Skin of body (tissue), 2 donors: ENCODE data around the gene SUN5. TPM values are rescaled to one million over a fixed set of nuclear protein-coding genes. Genes with fewer than 3 reads are reported as not detected.
"Not testable (repeated sequence)": the region's sequence is repeated elsewhere in the genome, so short reads cannot be mapped to it uniquely, and the experiment has no call there.

ENCODE experiments used
- DNase-seq: peaks from one replicate; lab custom pipeline; 2025; lab: John Stamatoyannopoulos, UW
- total RNA-seq: library from RNA; depleted of rRNA; stranded (reverse); fragments of >200 nt; gene quantifications from one replicate; pipeline ENCODE4 v1.2.3, GENCODE V29; 2014

SUN5 gene
- total RNA-seq, 1 donor from 2014 or later: not detected

GRCh38 chr20:32978009-32978335 is 26.3 kb downstream of the SUN5 start:
- no peak for DNase-seq

- no peak for DNase-seq
These were observed 26.8 kb downstream of the SUN5 start for GRCh38 chr20:32977281-32978008.

DNA sequence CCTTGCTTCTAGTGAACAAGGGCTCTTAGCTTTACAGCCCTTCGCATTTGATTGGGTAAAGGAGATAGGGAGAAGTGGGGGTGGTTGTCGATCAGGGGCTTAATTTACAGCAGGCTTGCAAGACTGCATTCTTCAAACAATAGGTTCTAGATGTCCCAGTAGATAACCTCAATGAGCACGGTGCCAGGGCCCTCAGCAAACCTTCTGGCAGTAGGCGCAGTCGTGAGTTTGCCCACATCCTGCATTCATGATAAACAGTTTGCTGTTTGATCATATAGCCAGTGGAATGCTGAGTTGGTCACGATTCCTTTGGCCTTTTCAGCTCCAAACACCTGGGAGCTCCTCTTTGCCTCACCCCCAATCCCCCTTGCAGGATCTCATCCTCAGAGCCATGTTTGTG is 27.5 kb downstream of the SUN5 start:
- DNase-seq: no peak

GRCh38 chr20:32975698-32976674 is 28.2 kb downstream of the SUN5 start:
- no peak for DNase-seq

DNA sequence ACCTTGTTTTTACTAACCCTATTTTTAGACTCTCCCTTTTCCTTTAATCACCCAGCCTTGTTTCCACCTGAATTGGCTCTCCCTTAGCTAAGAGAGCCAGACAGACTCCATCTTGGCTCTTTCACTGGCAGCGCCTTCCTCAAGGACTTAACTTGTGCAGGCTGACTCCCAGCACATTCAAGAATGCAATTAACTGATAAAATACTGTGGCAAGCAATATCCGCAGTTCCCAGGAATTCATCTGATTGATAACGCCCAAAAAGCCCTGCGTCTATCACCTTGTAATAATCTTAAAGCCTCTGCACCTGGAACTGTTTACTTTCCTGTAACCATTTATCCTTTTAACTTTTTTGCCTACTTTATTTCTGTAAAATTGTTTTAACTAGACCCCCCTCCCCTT is 29.1 kb downstream of the SUN5 start:
- not testable (repeated sequence) for DNase-seq

- DNase-seq: not testable (repeated sequence)
These were observed 29.8 kb downstream of the SUN5 start for GRCh38 chr20:32974204-32975064.

DNA sequence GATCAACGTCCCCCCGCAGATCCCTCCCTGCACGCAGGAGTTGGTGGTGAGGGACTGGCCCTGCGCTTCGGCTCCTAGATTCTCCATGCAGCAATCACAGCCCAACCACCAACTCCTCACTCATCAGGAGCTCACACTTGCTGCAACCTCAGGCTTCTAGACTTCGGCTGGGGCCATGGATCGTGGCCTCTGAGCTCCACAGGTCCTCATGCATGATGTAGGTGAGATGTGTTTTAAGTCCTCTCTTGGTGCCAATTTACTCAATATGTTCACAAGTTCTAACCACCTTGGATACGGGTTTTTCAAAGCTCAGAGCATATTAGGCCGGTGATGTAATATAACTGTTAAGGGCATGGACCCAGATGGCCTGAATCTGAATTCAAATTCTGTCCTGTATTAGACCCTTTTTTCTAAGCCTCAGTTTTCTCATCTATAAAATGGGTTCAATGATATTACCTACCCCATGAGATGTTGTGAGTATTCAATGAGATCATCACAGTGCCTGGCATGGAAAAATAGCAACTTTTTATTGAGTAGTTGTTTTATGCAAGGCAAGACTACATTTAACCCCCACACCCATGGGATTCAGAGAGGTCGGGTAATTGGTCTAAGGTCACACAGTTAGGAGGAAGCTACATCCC is 31.0 kb downstream of the SUN5 start:
- no peak for DNase-seq

DNA sequence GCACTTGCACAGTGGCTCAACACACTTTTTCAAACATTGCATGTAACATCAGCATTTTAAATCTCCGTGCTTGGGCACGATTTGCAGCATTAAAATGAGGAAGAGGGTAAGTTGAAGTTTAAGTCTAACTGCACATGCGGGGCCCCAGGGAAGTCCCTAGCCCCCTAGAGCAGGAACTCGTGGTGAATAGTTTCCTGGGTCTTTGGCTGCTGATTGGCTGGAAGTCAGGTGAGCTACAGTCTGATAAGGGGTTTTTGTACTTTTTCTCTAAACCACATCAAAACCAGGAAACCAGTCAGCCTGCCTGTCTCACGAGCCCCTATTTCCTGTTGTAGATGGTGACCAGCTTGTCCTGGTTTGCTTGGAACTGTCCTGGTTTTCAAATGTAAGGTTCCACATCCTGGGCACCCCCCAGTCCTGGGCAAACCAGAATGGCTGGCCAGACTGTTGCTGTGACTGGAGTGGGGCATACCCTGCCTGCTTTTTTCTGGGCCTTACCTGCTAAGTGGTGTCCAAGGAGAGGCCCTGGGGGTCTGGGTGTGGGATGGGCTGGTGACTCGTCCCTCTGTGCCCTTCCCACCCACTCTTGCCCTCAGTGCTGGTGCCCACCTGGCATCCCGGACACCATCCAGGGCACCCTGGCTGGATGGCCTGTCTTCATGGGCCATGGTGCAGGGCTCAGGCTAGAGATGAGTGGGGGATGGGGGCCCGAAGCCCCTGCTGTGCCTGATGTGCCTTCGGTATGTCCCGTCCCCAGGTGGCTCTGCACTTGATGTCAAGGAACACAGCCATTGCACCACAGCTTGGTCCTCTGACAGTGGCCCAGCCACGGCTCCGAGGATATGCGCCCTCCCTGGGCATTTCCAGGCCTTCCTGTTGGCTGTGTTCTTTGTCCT is 31.8 kb downstream of the SUN5 start:
- no peak for DNase-seq

DNA sequence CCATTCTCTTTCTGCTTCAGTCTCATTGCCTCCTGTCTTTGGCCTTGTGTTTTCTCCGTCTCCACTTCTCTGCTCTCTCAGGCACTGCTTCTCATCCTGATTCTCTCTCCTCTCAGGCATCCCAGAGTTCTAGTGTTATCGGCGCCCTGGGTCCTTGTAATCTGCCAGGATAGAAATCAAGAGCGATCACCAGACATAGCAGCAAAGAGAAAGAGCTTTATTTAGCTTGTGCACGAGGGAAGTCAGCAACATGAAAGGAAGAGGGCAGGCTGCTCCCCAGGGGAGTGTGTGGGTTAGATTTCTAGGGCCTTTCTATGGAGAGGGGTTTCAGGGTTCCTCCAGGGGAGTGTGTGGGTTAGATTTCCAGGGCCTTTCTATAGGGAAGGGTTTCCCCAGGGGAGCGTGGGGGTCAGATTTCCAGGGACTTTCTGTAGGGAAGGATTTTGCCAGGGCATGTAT is 32.5 kb downstream of the SUN5 start:
- no peak for DNase-seq

- DNase-seq: no peak
These were observed 33.3 kb downstream of the SUN5 start for GRCh38 chr20:32970973-32971300.

DNA sequence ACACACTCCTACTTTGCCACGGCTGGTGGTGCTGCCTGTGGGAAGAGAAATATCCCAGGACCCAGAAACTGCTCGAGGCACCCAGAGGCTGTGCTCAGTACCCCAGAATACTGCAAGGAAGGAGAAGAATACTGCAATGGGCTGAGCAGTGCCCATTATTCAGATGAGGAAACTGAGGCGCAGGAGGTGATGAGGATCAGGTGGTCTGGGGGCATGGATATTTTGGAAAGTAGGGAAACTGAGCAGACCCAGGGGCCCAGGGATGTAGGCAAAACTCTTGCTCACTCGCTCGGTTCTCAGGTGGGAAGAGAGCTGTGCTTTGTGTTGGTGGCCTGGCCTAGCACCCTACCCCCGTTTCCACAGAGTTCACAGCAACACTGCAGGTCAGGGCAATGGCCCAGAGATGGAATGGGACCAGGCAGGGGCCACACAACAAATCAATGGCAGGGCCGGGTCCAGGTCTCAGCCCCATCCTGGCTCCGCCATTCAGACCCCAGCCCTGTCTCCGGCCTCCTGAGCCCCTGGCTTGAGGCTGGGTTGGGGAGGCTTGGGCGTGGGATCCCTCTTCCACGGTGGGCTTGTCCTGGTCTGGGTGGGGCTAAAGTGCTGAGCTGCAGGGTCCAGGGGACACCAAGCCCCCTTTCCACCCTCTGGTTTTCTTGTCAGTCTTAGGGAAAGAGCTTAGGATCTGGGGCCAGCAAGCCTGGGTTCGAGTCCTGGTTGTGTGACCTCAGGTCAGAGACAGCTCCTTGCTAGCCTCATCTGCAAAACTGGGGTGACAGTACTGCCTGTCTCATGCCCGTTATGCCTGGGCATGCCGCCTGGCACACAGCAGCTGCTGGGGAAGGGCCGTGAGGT is 33.9 kb downstream of the SUN5 start:
- no peak for DNase-seq

DNA sequence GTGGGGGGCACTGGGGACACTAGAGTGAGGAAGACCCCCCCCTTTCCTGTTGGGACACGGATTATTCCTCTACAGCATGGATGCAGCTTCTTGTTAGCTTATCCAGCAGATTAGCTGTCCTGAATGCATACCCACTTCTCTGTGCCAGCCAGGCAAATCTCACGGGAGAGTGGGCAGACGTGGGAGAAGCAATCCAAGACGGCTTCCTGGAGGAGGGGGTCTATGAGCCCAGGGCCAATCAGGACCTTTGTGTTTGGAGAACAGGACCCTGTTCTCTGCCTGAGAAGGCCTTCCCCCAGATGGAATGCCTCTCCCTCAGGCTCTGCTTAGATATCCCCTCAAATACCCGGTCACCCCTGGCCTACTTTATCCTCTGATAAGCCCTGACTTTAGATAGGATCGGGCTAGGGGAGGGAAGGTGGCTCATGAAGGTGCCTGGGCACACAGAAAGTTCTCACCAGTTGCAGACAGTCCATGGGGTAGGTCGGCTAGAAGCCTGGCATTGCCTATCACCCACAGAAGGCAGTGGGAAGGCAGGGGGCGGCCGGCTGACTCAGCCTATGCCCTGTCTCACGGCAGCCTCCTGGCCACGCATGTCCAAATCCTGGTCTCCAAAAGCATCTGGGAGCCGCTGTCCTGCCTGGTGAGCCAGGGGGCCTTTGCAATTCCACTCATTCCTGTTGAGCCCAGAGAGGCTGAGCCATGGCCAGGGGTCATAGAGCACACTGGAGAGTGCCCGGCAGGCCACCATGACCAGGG is 34.7 kb downstream of the SUN5 start:
- DNase-seq: no peak

DNA sequence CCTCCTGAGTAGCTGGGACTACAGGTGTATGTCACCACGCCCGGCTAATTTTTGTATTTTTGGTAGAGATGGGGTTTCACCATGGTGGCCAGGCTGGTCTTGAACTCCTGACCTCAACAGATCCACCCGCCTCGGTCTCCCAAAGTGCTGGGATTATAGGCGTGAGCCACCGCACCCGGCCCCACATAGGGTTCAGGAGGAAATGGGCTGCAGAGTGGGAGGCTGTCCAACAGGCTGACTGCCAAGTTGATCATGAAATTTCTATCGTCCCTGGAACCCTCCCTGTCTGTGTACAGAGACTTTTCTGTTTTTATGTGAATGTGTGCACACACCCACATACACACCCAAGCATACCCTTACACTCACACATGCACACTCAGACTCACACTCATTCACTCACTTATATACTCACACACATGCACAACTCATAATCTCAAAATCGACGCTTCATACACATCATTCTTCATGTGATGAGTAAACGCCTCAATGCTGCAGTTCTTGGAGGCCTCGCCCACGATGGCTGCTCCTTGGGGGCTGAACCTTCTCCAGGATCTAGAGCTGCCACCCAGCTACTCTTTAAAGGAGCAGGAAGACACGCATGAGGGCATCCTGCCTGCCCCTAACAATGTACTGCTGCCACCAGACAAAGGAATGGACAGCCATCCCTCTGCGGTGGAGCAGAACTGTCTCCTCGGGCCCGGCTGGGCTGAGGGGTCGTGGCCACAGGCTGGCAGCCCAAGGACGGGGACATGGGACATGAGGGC is 35.6 kb downstream of the SUN5 start:
- DNase-seq: no peak

DNA sequence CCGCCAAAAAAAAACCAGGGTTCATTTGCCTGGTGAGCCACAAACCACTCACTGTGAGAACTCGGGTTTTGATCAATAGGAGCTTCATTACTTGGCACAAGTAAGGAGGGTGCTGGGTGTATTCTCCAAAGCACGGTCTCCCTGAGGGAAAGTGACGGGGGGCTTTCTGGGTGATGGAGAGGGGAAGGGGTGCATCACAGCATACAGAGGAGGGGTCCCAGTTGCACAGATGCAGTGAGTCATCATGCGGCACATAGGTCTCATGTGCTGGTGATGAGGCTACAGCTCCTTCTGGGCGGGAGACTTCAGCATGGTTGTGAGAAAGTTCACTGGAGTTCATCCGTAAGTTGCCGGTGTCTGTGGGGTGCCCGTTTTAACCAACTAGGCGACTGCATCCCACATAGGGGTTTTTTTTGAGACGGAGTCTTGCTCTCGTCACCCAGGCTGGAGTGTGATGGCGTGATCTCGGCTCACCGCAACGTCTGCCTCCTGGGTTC is 36.2 kb downstream of the SUN5 start:
- no peak for DNase-seq

GRCh38 chr20:32966881-32967781 is 37.1 kb downstream of the SUN5 start:
- DNase-seq: no peak

- no peak for DNase-seq
These were observed 37.9 kb downstream of the SUN5 start for GRCh38 chr20:32966382-32966781.
